Colonic mucosa (tissue), 4 donors: Measurements from ENCODE around the gene GID4. TPM values are rescaled to one million over a fixed set of nuclear protein-coding genes. Genes with fewer than 3 reads are reported as not detected.

Experiments used
- DNase-seq: peaks from one replicate; pipeline ENCODE4 v3.0.0-alpha.2; 2020
- H3K27ac ChIP-seq: fragments of 200-600 bp; one replicate; pipeline ENCODE4 v1.8.0; 2021
- H3K27me3 ChIP-seq: fragments of 200-600 bp; one replicate; pipeline ENCODE4 v1.8.0; 2021
- H3K36me3 ChIP-seq: fragments of 200-600 bp; one replicate; pipeline ENCODE4 v1.8.0; 2021
- H3K4me1 ChIP-seq: fragments of 200-600 bp; one replicate; pipeline ENCODE4 v1.8.0; 2021; ENCODE audit warnings: mild to moderate bottlenecking
- H3K4me3 ChIP-seq: fragments of 200-600 bp; one replicate; pipeline ENCODE4 v1.8.0; 2021
- H3K9ac ChIP-seq, 2 donors: one replicate each; pipeline ENCODE4 v1.7.0; 2013; ENCODE audit warnings: control low read depth in 2 of 2, low read depth in 2 of 2, low read length in 2 of 2
- H3K9me3 ChIP-seq: fragments of 200-600 bp; one replicate; pipeline ENCODE4 v1.8.0; 2021
- intact Hi-C: fragments of 100-400 bp; cut with DNase I; formaldehyde crosslinking; loops from one replicate; pipeline ENCODE4 v1.14.1; 2022
- total RNA-seq, 2 donors: library from RNA; stranded (reverse); fragmentation: NEBNext Ultra II Directional in 1 of 2; extraction: Animal tissue kit (Norgen Biotek cat#: 25700) in 1 of 2; gene quantifications; one replicate each; pipeline ENCODE4 v1.2.1, GENCODE V29; 2021
- TF ChIP-seq, protein P1 (sequence below): fragments of 200-600 bp; IDR thresholded peaks from one replicate; pipeline ENCODE4 v1.8.0; 2022; ENCODE audit warnings: antibody characterized with exemption, mild to moderate bottlenecking
- donor health status: healthy.
- donor health status: DM: no; HTN: no; CAD: no.
- donor health status: DM: no; HTN: no; CAD: no.

The GID4 gene
- total RNA-seq, 2 donors from 2014 or later, result 5.2 to 8.0 TPM

DNA sequence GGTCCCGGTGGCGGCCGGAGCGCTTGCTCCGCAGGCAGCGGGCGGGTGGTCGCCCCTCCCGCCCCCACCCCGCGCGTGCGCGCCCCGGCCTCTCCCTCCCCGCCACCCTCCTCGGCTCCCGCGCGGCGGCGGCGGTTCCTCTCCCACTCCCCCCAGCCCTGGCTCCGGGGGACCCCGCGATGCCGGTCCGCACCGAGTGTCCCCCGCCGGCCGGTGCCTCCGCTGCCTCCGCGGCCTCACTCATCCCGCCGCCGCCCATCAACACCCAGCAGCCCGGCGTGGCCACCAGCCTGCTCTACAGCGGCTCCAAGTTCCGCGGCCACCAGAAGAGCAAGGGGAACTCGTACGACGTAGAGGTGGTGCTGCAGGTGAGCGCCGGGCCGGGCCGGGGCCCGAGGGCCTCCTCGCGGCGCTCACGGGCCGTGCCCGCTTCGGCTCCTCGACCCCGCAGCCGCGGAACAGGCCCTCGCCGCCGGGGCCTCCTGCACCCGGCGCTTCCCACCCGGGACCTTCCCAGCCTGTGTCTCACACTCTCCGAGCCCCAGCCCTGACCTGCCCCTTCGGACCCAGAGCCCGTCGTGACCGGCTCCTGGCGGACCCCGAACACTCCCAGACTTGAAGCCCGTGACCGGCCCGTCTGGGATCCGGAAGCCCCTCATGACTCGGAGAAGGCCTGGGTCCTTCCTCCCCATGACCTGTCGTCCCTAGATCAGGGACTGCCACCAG, 490 bp downstream of the GID4 start:
- Histone ChIP-seq H3K4me1 (peaks cover 10% of the 10 kb centered on the region), H3K27ac (peak overlapping the region; percentile 60), H3K36me3 (no peaks in the 10 kb centered on the region), H3K9ac (peak overlapping the region; percentile 79 to 84), H3K27me3 (no peaks in the 10 kb centered on the region), H3K4me3 (peak overlapping the region; percentile 84), H3K9me3 (no peaks in the 10 kb centered on the region)
- intact Hi-C loops, result no loop called here
- DNase-seq, result peak; percentile 25
- TF ChIP-seq, protein P1, sequence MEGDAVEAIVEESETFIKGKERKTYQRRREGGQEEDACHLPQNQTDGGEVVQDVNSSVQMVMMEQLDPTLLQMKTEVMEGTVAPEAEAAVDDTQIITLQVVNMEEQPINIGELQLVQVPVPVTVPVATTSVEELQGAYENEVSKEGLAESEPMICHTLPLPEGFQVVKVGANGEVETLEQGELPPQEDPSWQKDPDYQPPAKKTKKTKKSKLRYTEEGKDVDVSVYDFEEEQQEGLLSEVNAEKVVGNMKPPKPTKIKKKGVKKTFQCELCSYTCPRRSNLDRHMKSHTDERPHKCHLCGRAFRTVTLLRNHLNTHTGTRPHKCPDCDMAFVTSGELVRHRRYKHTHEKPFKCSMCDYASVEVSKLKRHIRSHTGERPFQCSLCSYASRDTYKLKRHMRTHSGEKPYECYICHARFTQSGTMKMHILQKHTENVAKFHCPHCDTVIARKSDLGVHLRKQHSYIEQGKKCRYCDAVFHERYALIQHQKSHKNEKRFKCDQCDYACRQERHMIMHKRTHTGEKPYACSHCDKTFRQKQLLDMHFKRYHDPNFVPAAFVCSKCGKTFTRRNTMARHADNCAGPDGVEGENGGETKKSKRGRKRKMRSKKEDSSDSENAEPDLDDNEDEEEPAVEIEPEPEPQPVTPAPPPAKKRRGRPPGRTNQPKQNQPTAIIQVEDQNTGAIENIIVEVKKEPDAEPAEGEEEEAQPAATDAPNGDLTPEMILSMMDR, result no peak

DNA sequence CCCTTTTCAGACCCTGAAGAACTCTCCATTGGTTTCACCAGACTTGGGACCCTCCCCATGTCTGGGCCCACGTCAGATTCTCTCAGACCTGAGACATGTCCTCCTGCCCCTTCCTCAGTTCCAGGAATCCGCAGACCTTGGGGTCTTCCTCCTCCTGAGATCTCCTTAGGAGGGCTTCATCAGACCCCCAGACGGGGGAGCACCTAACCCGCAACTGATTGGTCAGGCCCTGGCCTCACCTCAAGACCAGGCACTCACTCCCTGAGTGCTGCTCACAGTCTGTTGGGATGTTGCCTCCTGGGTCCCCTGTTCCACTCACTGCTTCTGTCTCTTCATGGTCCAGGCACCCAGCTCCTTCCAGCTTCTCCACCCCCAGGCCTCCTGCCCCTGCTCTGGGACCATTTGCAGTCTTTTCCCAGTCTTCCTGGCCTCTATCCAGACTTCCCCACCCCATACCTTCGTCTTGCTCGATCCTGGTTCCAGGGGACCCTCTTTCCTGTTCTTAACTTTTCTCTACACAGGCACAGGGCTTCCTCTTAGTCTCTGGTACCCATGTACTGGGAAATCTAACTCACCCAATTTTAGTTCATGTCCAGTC, 1.2 kb downstream of the GID4 start:
- no peaks in the 10 kb centered on the region for H3K9me3 ChIP-seq
- DNase-seq, result no peak
- TF ChIP-seq, protein P1, result no peak
- H3K27me3 ChIP-seq, result no peaks in the 10 kb centered on the region
- H3K4me1 ChIP-seq, result peaks cover 10% of the 10 kb centered on the region
- H3K27ac ChIP-seq, result no peak overlapping the region
- intact Hi-C loops, result no loop called here
- peak overlapping the region; percentile 79 to 84 for H3K9ac ChIP-seq
- no peaks in the 10 kb centered on the region for H3K36me3 ChIP-seq
- peak overlapping the region; percentile 84 for H3K4me3 ChIP-seq

GRCh38 chr17:18041776-18042175, 2.6 kb downstream of the GID4 start:
- H3K4me1 ChIP-seq, result peaks cover 10% of the 10 kb centered on the region
- TF ChIP-seq, protein P1, result no peak
- H3K9ac ChIP-seq, result no peak overlapping the region
- no peak overlapping the region for H3K4me3 ChIP-seq
- no peaks in the 10 kb centered on the region for H3K27me3 ChIP-seq
- H3K9me3 ChIP-seq, result no peaks in the 10 kb centered on the region
- H3K36me3 ChIP-seq, result no peaks in the 10 kb centered on the region
- DNase-seq, result no peak
- intact Hi-C loops, result no loop called here
- no peak overlapping the region for H3K27ac ChIP-seq

GRCh38 chr17:18042983-18043382, 3.8 kb downstream of the GID4 start:
- Histone ChIP-seq H3K27ac (no peak overlapping the region), H3K9ac (no peak overlapping the region), H3K4me3 (no peak overlapping the region), H3K36me3 (no peaks in the 10 kb centered on the region), H3K9me3 (no peaks in the 10 kb centered on the region), H3K4me1 (peaks cover 4% of the 10 kb centered on the region), H3K27me3 (no peaks in the 10 kb centered on the region)
- DNase-seq, result no peak
- TF ChIP-seq, protein P1, result no peak
- intact Hi-C loops, result no loop called here

DNA sequence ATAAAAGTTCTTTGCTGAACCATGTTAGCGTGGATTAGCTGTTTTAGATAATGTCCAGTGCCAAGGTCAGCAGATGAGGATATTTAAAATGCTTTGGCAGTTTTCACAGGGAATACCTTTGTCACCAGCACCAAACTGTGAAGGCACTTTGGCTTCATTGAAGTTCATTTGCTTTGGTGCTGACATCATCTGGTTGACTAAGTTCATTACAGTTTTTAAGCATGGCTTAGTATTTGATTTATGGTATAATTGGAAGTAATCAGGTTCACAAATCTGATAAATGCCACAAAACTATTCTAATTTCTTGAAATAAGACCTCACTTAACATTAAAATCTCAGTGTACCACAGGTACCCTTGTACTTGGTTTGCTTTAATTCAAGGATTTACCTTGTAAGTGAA, 4.3 kb downstream of the GID4 start:
- H3K36me3 ChIP-seq, result no peaks in the 10 kb centered on the region
- H3K9ac ChIP-seq, result no peak overlapping the region
- no peak overlapping the region for H3K27ac ChIP-seq
- no peak overlapping the region for H3K4me3 ChIP-seq
- H3K27me3 ChIP-seq, result no peaks in the 10 kb centered on the region
- TF ChIP-seq, protein P1, result no peak
- DNase-seq, result no peak
- no peaks in the 10 kb centered on the region for H3K9me3 ChIP-seq
- H3K4me1 ChIP-seq, result no peaks in the 10 kb centered on the region
- intact Hi-C loops, result no loop called here
